OCI-LY7 (cell line): ENCODE measurements around the gene GAB1.

Experiments
- EZH2phosphoT487 ChIP-seq: fragments of 200-600 bp; sonication (generic); IDR thresholded peaks from 2 replicates; pipeline ENCODE4 v1.6.1; 2018; ENCODE audit warnings: low read depth, borderline replicate concordance, mild to moderate bottlenecking, mixed run types, antibody characterized with exemption, low read length, moderate library complexity, mixed read lengths
- TF ChIP-seq, protein P1 (sequence below): fragments of 200-600 bp; sonication (generic); conservative IDR thresholded peaks from 2 replicates; pipeline ENCODE4 v1.5.1; 2014; ENCODE audit warnings: mild to moderate bottlenecking, antibody characterized with exemption, low read length, moderate library complexity, mixed read lengths

- TF ChIP-seq, protein P1, sequence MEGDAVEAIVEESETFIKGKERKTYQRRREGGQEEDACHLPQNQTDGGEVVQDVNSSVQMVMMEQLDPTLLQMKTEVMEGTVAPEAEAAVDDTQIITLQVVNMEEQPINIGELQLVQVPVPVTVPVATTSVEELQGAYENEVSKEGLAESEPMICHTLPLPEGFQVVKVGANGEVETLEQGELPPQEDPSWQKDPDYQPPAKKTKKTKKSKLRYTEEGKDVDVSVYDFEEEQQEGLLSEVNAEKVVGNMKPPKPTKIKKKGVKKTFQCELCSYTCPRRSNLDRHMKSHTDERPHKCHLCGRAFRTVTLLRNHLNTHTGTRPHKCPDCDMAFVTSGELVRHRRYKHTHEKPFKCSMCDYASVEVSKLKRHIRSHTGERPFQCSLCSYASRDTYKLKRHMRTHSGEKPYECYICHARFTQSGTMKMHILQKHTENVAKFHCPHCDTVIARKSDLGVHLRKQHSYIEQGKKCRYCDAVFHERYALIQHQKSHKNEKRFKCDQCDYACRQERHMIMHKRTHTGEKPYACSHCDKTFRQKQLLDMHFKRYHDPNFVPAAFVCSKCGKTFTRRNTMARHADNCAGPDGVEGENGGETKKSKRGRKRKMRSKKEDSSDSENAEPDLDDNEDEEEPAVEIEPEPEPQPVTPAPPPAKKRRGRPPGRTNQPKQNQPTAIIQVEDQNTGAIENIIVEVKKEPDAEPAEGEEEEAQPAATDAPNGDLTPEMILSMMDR, result no peak
- TF ChIP-seq EZH2phosphoT487, result no peak
Observed at GRCh38 chr4:143514497-143514896, 177.8 kb downstream of the GAB1 start.
